Heart right ventricle (tissue), 16 donors: ENCODE measurements around the gene KIF18B. TPM values are rescaled to one million over a fixed set of nuclear protein-coding genes. Genes with fewer than 3 reads are reported as not detected.

ENCODE experiments used
- ATAC-seq, 8 donors: fragments of 200-7000 bp; cut with Tn5 transposase; one replicate each; pipeline ENCODE4 v1.9.1; 2020; ENCODE audit warnings: mild to moderate bottlenecking in 8 of 8, moderate library complexity in 8 of 8, moderate number of reproducible peaks in 1 of 8
- DNase-seq, 2 donors: peaks; one replicate each; pipeline ENCODE4 v3.0.0-alpha.2; 2020
- H3K27ac ChIP-seq, 10 donors: fragments of 200-600 bp; sonication (generic) in 2 of 10; one replicate each; pipeline versions ENCODE4 v1.5.0 to v1.8.0; 2020 to 2022; ENCODE audit warnings: mild to moderate bottlenecking in 3 of 10
- H3K27me3 ChIP-seq, 7 donors: fragments of 200-600 bp; one replicate each; pipeline ENCODE4 v1.8.0; 2021 to 2022; ENCODE audit warnings: mild to moderate bottlenecking in 2 of 7
- H3K36me3 ChIP-seq, 9 donors: fragments of 200-600 bp; sonication (generic) in 1 of 9; one replicate each; pipeline versions ENCODE4 v1.5.0 to v1.8.0; 2020 to 2022; ENCODE audit warnings: mild to moderate bottlenecking in 2 of 9
- H3K4me1 ChIP-seq, 9 donors: fragments of 200-600 bp; sonication (generic) in 1 of 9; one replicate each; pipeline versions ENCODE4 v1.5.0 to v1.8.0; 2020 to 2022; ENCODE audit warnings: mild to moderate bottlenecking in 4 of 9
- H3K4me3 ChIP-seq, 10 donors: fragments of 200-600 bp; sonication (generic) in 2 of 10; one replicate each; pipeline versions ENCODE4 v1.5.0 to v1.8.0; 2020 to 2022; ENCODE audit warnings: mild to moderate bottlenecking in 7 of 10, moderate library complexity in 2 of 10
- H3K9me3 ChIP-seq, 11 donors: fragments of 200-600 bp in 10 of 11; sonication (generic) in 2 of 11; one replicate each; pipeline versions ENCODE4 v1.5.0 to v1.8.0; 2013 to 2022; ENCODE audit warnings: mild to moderate bottlenecking in 2 of 11, control low read depth in 1 of 11, moderate library complexity in 1 of 11
- CTCF ChIP-seq, 9 donors: fragments of 200-600 bp; sonication (generic) in 2 of 9; IDR thresholded peaks; one replicate each; pipeline versions ENCODE4 v1.5.0 to v1.8.0; 2021 to 2022; ENCODE audit warnings: antibody characterized with exemption in 9 of 9, mild to moderate bottlenecking in 5 of 9, moderate library complexity in 1 of 9
- WGBS, 2 donors: extraction: QIAGEN DNeasy Blood & Tissue Kit; methylation state at CpG; one replicate each; pipeline ENCODE4 v1.1.7; 2013; ENCODE audit warnings: inconsistent platforms in 1 of 2; 5-methylcytosine and 5-hydroxymethylcytosine counted together
- intact Hi-C, 10 donors: fragments of 100-400 bp; cut with DNase I; formaldehyde crosslinking; loops; one replicate each; pipeline versions ENCODE4 v1.11.1 to v1.14.2; 2022
- polyA plus RNA-seq, 2 donors: library from polyadenylated mRNA; stranded (reverse); fragments of 200-250 nt; gene quantifications; one replicate each; pipeline ENCODE4 v1.2.3, GENCODE V29; 2013
- total RNA-seq, 10 donors: library from RNA; stranded (reverse); fragmentation: NEBNext Ultra II Directional in 3 of 10; extraction: Animal tissue kit (Norgen Biotek cat#: 25700) in 3 of 10; gene quantifications; one replicate each; pipeline versions ENCODE4 v1.2.1 to v1.2.4, GENCODE V29; 2021 to 2023
- donor health status: Arrhythmogenic right ventricular cardiomyopathy.
- donor health status: ischemic (EF 13 %, LVEDD 7.1; RV severe dilation, severe dysfunction).
- donor health status: healthy with polysubstance abuse.
- donor health status: DM: no; HTN: yes; CAD: no.
- donor health status: DM: no; HTN: no; CAD: no.
- donor health status: ischemic (EF 25% LVEDD 6.9; RV normal size, moderate dysfunction).
- donor health status: ischemic (EF 25% LVEDD 5.7; RV mildly dilated, moderate dysfunction).
- donor health status: healthy.
- donor health status: DM: yes; HTN: yes; CAD: no.
- donor health status: Ischemic cardiomyopathy.
- donor health status: ischemic (EF 35%, LVEDD 5.7; RV mildly dilated, moderate dysfunction).
- donor health status: nonischemic (EF 11% LVEDD 7.7; RV severe dilation, severe dysfunction).
- donor health status: DM: yes; HTN: yes; CAD: no.
- donor health status: PGD.
- donor health status: ischemic (EF 29% LVEDD 5.4; RV normal size, mild dysfunction).
- donor health status: nonischemic (EF 23%, LVEDD 6.1; RV moderate dilation, normal function).

KIF18B gene
- total and polyA plus RNA-seq, 12 donors = 0.04 to 4.3 (median 0.20) TPM; not detected in 1

- Histone ChIP-seq H3K27me3 (peaks cover 0 to 39% (median 10%) of the 10 kb centered on the region in 7 donors), H3K36me3 (no peaks in the 10 kb centered on the region), H3K27ac (peak overlapping the region in 8 of 10 donors; percentile 29 to 89 (median 82)), H3K4me3 (no peak overlapping the region), H3K4me1 (peaks cover 6 to 68% (median 41%) of the 10 kb centered on the region in 9 donors), H3K9me3 (no peaks in the 10 kb centered on the region)
- DNase-seq (no peak), ATAC-seq (no peak)
- intact Hi-C loops = loop anchor here in 3 of 10 donors (5.0 kb wide), 1 partner anchor 38 kb away; no protein-coding TSS in a partner anchor
- 70 to 77% methylated on average over 5 of the region's 5 CpGs for WGBS, 2 donors
- no peak for TF ChIP-seq CTCF (IDR thresholded peaks at IDR 0.05)
These were observed 31.2 kb upstream of the KIF18B start for GRCh38 chr17:44978807-44979206.

GRCh38 chr17:44977814-44978550 lies 30.4 kb upstream of the KIF18B start:
- no peaks in the 10 kb centered on the region for H3K36me3 ChIP-seq
- intact Hi-C loops = loop anchor here in 3 of 10 donors (5.0 kb wide), 1 partner anchor 39 kb away; no protein-coding TSS in a partner anchor
- DNase-seq (no peak), ATAC-seq (peak; percentile 13 to 56 (median 40))
- H3K9me3 ChIP-seq = no peaks in the 10 kb centered on the region
- 15 to 22% methylated on average over 7 of the region's 7 CpGs for WGBS, 2 donors
- peaks cover 6 to 59% (median 41%) of the 10 kb centered on the region in 9 donors for H3K4me1 ChIP-seq
- H3K27me3 ChIP-seq = peaks cover 0 to 46% (median 10%) of the 10 kb centered on the region in 7 donors
- no peak overlapping the region for H3K4me3 ChIP-seq
- peak in 2 of 9 donors; percentile 11 to 19 for TF ChIP-seq CTCF (IDR thresholded peaks at IDR 0.05)
- H3K27ac ChIP-seq = peak overlapping the region in 9 of 10 donors; percentile 29 to 89 (median 81)

- Histone ChIP-seq H3K36me3 (no peaks in the 10 kb centered on the region), H3K27me3 (peaks cover 0 to 53% (median 10%) of the 10 kb centered on the region in 7 donors), H3K27ac (peak overlapping the region in 8 of 10 donors; percentile 44 to 89 (median 82)), H3K4me1 (peaks cover 6 to 56% (median 41%) of the 10 kb centered on the region in 9 donors), H3K4me3 (no peak overlapping the region), H3K9me3 (no peaks in the 10 kb centered on the region)
- DNase-seq (no peak), ATAC-seq (no peak)
- 73 to 78% methylated on average over 3 of the region's 3 CpGs for WGBS, 2 donors
- intact Hi-C loops = loop anchor here in 3 of 10 donors (5.0 kb wide), 1 partner anchor 40 kb away; no protein-coding TSS in a partner anchor
- TF ChIP-seq CTCF (IDR thresholded peaks at IDR 0.05) = no peak
These were observed 29.5 kb upstream of the KIF18B start for GRCh38 chr17:44977065-44977464.

GRCh38 chr17:44976206-44976605 lies 28.6 kb upstream of the KIF18B start:
- ATAC-seq = no peak
- no peak for DNase-seq
- H3K27ac ChIP-seq = peak overlapping the region in 3 of 10 donors; percentile 81 to 85 (median 82)
- H3K4me1 ChIP-seq = peaks cover 6 to 49% (median 35%) of the 10 kb centered on the region in 9 donors
- TF ChIP-seq CTCF (IDR thresholded peaks at IDR 0.05) = no peak
- no peaks in the 10 kb centered on the region for H3K9me3 ChIP-seq
- H3K27me3 ChIP-seq = peaks cover 0 to 62% (median 10%) of the 10 kb centered on the region in 7 donors
- no peak overlapping the region for H3K4me3 ChIP-seq
- intact Hi-C loops = loop anchor here in 3 of 10 donors (5.0 kb wide), 1 partner anchor 41 kb away; no protein-coding TSS in a partner anchor
- WGBS, 2 donors = 44 to 46% methylated on average over 13 of the region's 13 CpGs
- H3K36me3 ChIP-seq = no peaks in the 10 kb centered on the region
